GM18867 (cell line): Measurements from ENCODE around the gene MINDY4.

Experiments
- ATAC-seq: cut with Tn5 transposase; IDR thresholded peaks from one replicate; pipeline ENCODE4 v1.9.1; 2021; ENCODE audit warnings: mild to moderate bottlenecking, moderate library complexity; ENCODE audit not compliant: unreplicated experiment

The MINDY4 gene

GRCh38 chr7:30912731-30912985 is 141.4 kb downstream of the MINDY4 start:
- no peak for ATAC-seq

- ATAC-seq: no peak
These were observed 142.0 kb downstream of the MINDY4 start for GRCh38 chr7:30912986-30913811.

GRCh38 chr7:30913821-30914515 is 142.8 kb downstream of the MINDY4 start:
- ATAC-seq: no peak

- no peak for ATAC-seq
These were observed 143.4 kb downstream of the MINDY4 start for GRCh38 chr7:30914596-30914995.

GRCh38 chr7:30915005-30915601 is 143.9 kb downstream of the MINDY4 start:
- no peak for ATAC-seq

DNA sequence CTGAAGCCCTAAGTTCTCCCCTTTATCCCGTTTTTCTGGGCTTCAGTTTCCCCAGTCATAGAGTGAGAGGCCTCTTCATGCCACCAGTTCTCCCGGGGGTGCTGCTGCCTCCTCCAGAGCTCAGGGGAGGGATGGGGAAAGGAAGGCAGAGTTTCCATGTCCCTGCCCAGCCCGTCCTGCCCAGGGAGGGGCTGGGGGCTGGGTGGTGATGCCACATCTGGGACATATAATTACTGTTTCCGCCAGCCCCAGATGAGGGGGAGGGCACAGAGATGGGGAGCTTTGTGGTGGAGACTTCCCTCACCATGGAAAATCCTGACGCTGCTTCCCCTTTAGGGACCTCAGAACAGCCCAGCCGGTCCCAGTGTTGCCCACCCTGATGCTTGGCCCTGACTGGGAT is 144.5 kb downstream of the MINDY4 start:
- ATAC-seq: no peak

DNA sequence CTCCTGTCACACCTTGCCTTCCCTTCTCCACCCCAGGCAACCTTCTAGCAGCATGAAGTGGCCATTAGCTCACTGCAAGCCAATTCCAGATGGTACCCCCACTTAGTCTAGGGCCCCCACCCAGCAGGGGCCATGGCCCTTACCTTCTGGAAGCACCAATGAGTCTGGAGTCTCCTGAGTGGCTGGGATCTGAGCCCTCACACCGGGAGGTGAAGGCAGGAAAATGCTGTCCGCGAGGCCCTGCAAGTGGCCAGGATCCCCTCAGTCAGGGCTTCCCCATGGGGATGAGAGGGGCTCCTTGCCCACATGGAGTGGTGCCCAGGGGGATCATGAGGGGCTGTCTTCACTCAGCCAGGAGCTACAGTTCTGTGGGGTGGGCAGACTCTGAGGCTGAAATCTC is 145.0 kb downstream of the MINDY4 start:
- no peak for ATAC-seq

DNA sequence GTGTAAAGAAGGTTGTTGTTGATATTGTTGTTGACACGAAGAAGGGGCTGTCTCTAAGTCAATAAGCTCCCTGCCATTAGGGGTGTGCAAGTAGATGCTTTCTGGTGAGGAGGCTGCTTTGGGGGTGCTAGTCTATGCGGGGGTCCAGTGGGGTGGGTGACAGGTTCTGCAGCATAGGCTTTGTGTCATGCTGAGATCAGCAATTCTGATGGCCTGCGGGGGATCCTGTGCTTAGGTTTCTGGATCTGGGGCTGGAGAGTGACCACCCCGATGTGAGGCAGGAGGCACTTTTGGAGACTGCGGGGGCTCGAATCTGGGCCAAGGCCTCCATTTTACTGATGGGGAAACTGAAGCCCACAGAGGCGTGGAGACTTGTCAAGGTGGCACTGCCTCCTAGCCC is 145.6 kb downstream of the MINDY4 start:
- no peak for ATAC-seq

DNA sequence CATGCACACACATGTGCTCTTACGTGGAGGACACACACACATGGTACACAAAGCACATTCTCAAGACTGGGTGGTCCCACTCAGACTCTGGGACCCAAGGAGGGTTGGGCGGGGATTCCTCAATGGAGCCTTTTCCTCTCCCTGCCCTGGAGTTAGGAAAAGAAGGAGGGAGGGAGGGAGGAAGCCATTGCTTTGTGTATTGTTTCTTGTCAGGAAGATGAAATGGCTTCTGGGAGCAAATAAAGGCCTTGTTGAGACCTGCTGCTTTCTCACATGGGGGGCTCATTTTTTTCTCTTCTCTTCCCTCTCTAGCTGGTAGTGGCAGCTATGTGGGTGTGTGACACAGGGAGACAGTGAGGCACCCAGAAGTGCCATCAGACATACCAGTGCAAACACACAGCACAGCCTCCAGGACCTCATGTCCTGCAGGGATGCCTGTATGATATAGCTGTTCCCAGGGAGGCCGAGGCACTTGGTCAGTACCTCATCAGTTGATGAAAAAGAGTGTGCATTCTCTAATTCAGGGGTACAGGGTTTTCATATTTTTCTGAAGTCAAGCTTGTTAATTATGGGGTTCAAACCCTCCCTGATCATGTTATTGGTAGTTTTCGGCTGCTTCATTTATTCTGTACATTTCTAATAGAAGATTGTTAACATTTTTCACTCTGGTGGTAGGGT is 146.1 kb downstream of the MINDY4 start:
- ATAC-seq: no peak

DNA sequence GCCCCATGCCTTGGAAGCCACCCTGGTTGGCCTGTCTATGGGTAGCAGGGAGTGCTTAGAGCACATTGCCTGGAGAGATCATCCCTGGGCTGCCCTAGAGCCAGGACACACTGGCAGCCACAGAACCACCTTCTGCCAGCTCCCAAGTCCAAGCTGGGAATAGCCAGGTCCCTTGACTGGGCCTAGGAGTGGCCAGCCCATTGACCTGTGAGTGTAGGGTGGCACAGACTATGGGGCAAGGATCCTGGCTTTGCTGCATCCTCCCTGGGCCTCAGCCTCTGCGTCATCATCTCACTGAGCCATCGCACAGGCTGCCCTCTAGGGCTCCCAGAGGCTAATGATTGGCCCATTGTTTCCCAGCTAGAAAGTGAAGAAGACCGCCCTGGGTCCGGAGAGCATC is 147.5 kb downstream of the MINDY4 start:
- ATAC-seq: no peak

DNA sequence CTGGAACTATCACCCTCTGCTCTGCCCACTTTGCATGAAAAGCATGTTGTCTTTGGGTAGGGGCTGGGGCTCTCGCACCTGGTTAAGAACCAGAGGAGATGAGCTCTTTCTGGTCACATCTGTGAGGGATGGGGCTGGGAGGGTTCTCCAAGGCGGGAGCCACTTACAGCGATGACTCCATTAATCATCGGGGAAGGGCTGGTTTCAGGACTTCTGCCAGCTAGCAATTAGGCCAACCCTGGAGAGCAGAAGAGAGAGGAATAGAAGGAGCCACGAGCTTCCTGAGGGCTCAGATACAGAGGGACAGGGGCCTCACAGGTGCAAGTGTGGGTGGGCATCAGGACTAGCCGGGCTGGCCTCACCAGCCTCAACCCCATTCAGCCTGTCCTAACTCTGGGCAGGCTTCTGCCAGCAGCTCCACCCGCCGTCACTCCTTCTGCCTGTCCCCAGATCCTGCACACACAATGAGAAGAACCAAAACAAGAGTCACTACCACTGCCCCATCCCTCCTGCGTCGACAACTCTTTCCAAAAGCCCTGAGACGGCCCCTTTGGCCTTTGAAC is 148.9 kb downstream of the MINDY4 start:
- ATAC-seq: no peak

DNA sequence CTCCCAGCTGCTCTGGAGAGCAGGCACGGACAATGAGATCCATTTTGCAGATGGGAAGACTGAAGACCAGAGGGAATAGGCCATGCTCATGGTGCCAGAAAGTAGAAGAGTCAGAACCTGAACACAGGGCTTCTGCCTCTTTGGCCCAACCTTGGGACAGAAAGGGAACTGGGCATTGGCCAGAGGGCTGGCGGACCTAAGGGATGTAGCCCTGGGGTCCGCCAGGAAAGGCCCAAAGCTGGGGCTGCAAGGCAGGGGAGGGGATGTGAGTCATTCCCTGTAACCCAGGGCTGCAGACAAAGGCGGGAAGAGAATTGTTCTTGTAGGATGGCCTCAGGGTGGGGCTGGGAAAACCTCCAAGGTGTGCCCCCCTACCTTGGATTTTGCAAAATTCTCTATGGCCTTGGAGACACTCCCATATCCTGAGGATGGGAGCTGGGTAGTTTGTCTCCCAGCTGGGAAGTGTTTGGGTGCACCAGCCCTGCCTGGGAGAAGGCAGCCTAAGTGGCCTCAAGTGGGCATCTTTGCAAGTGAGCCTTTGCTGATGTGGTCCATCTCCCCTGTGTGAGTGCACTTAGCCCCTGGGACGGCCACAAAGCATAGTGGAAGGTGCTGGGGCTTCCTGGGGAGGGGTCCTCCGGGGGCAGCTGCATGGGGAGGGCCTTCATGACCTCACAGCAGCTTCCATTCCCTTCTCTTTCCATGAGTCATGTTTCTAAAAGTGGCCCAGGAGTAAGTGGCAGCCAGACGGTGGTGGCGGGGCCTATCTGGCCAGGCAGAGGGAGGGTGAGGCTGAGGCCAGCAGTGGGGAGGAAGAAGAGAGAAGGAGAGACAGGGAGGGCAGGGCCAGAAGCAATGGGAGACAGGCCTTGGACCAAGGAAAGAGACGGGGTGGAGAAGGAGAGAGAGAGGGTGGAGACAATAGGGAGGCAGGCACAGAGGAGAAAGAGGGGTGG is 149.6 kb downstream of the MINDY4 start:
- ATAC-seq: no peak

DNA sequence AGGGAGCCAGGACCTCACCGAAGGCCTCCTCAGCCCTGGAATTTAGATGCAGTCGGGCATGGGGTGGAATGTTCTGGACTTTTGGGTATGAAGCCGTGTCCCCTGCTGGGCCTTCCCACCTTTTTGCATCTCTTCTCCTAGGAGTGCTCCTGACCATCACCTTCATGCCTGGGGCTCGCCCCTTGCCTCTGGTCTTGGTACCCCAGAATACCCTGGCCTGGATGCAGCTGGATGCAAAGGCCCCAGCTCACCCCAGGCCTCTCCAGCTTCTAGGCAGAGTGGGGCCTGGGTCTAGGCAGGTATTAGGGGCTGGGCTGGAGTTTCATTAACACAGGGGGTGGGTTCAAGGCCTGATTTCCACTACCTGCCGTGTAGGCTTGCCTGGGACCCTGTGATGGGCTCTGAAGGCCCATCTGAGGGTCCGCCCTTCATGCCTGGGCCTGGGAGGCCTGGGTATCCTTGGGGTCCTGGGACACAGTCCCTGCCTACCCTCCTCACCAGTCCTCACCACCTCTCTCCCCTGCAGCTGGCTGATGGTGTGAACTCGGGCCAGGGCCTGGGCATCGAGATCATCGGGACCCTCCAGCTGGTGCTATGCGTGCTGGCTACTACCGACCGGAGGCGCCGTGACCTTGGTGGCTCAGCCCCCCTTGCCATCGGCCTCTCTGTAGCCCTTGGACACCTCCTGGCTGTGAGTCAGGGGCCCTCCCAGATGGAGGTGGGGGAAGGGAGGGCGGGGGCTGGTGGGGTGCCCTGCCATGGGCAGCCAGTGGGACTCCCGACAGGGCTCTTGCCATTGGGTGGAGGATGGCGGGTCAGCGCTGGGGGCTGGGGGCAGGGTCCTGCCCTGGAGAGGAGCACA is 150.6 kb downstream of the MINDY4 start:
- ATAC-seq: no peak

GRCh38 chr7:30922596-30922995 is 151.4 kb downstream of the MINDY4 start:
- no peak for ATAC-seq

GRCh38 chr7:30923009-30923773 is 152.0 kb downstream of the MINDY4 start:
- no peak for ATAC-seq

DNA sequence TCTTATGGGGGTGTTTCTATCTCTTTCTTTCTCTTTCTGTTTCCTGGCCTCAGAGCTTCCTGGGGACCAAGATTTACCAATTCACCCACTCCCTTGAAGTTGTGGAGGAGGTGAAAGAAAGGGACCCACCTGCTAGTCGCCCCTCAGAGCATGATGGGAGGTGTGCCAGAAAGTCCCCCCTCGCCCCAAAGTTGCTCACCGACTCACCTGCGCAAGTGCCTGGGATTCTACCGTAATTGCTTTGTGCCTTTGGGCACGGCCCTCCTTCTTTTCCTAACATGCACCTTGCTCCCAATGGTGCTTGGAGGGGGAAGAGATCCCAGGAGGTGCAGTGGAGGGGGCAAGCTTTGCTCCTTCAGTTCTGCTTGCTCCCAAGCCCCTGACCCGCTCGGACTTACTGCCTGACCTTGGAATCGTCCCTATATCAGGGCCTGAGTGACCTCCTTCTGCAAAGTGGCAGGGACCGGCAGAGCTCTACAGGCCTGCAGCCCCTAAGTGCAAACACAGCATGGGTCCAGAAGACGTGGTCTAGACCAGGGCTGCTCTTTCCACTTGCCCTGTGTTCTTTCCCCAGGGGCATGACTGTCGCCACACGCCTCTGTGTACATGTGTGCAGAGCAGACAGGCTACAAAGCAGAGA is 152.7 kb downstream of the MINDY4 start:
- ATAC-seq: no peak

GRCh38 chr7:30924624-30925023 is 153.4 kb downstream of the MINDY4 start:
- no peak for ATAC-seq

- no peak for ATAC-seq
These were observed 153.9 kb downstream of the MINDY4 start for GRCh38 chr7:30925117-30925516.
